Stimulated activated CD8-positive, alpha-beta memory T cell treated with anti-CD3 and anti-CD28 coated beads, Interleukin-7, amount 100 ng/mL, for 48 hours (primary cell): Measurements from ENCODE around the gene TNFAIP8.

ENCODE experiments used
- DNase-seq, 2 donors: peaks; one replicate each; pipeline ENCODE4 v3.0.0-alpha.2; 2020; ENCODE audit warnings: low read depth in 1 of 2; ENCODE audit errors: extremely low read depth in 1 of 2

The TNFAIP8 gene

DNA sequence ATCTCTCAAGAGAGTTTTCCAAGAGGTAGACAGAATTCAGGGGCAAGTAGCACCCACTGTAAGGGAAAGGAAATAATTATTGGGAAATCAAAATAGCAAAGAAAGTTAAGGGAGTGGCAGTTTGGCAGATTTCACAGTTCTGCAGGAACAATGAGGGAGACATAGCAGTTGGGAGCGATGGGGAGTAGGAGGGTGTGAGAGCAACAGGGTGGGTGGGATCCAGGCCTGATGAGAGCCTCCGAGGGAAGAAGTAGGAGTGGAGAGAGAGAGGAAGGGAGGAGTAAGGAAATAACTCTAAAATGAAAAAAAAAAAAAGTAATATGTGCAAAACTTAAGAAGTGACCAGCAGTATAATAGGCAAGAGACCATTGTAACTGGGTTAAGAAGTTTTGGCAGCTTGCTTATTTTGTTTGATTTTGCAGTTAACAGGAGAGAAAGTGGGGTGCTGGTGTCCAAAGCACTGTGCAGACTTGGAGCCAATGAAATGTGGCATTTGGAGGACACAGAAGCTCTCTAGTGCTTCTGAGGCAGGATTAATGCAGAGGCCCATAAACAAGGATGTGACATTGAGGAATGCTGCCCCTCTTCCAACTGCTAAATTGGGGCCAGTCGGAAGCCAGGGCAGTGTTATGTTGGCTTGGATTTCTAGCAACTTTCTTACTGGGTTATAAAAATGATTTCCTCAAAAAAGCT, 10.2 kb downstream of the TNFAIP8 start:
- DNase-seq, result no peak

- DNase-seq, result no peak
Measured at GRCh38 chr5:119366540-119366881, 10.7 kb downstream of the TNFAIP8 start.

- DNase-seq, result no peak
Measured at GRCh38 chr5:119367502-119368237, 11.9 kb downstream of the TNFAIP8 start.

DNA sequence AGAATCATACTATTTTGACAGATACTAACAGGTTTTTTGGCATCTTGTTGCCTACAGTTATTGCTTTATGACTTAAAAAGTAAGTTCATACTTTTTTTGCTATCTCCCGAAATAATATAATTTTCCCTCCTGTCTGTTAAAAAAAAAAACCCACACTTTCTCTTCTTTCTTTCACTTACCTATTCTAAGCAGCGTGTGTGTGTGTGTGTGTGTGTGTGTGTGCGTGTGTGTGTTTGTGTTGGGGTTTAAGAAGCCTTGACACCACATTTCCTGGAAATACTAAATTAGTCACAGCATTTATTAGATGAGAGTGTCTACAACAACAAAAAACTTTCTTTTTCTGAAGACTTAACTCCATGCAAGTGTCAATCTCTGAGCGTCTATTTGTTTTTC, 12.4 kb downstream of the TNFAIP8 start:
- no peak for DNase-seq

DNA sequence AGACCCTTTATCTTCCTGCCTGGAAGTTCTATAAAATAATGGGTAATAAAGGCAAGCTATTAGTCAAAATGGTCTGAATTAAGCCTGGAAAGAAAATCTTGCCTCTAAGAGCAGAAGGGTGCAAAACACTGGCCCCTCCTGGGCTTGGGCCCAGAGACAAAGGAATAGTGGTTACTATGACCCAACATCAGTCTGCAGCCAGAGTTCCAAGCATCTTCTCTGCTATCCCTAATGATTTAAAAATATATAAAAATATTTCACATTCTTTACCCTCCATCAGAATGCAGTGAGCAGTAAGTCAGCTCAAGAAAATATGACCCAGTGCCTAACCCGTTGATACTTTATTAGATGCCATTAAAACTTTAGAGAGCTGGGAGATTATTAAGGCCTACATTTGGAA, 14.7 kb downstream of the TNFAIP8 start:
- no peak for DNase-seq

DNA sequence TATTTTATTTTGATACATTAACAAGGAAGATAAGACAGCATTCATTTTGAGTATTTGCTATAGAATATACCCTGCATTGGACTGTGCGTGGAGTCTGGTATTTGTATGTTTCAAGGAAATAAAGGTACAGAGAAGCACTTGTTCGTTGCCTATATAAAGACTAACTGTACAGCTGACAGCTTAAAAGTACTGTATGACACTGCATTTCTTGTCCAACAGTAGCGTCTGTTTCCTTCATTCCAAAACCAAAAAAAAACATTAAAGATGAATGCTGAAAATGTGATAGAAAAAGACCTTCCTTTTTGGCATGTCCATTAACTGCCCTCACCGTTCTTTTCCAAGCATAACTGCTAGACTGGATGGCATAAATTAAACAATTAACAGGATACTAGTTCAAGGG, 15.3 kb downstream of the TNFAIP8 start:
- no peak for DNase-seq

- DNase-seq, result no peak
Measured at GRCh38 chr5:119373449-119373858, 17.6 kb downstream of the TNFAIP8 start.

GRCh38 chr5:119374901-119375300, 19.1 kb downstream of the TNFAIP8 start:
- DNase-seq, result no peak

GRCh38 chr5:119377066-119377465, 21.2 kb downstream of the TNFAIP8 start:
- no peak for DNase-seq

DNA sequence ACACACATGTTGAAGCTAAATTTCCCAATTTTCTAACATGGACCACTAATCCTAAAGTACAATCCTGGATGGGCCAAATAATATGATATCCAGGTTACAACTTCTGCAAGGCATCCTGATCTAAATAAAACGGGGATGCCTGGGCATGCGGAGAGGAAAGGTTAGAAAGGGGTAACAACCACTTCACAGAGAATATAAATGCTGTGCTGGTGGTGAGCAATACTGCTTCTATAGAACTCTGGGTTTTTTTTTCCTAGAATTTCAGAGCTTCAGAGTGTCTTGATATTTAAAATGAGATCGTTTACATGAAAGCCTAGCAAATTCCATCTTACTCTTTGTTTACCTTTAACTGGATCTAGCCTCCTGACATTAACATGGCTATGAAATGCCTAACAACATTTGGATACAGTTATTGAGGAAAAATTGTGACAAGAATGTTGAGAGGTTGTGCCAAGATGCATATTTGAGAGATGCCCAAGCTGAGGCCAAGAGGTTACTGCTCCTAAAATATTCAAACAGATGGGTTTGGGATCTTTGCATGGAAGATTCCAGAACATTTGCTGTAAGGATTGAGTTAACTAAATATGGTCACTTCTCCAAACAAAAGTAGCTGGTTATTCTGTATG, 22.4 kb downstream of the TNFAIP8 start:
- no peak for DNase-seq

DNA sequence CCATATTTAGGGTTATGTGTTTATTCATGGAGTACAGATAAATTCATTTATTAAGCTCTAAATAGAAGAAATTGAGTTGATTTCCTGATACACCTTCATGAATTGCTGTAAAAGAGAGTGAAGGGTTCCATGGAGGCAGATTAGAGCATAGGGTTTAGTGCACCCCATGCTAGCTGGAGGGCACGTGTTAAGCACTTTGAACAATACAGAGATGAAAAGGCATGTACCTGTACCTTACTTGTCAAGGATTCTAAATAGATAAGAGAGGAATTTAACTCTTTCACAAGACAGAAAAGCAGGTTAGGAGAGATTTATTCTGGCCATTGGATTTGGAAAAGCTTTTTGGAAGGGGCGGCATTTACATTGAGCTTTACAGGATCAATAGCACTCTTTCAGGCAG, 23.3 kb downstream of the TNFAIP8 start:
- DNase-seq, result no peak

DNA sequence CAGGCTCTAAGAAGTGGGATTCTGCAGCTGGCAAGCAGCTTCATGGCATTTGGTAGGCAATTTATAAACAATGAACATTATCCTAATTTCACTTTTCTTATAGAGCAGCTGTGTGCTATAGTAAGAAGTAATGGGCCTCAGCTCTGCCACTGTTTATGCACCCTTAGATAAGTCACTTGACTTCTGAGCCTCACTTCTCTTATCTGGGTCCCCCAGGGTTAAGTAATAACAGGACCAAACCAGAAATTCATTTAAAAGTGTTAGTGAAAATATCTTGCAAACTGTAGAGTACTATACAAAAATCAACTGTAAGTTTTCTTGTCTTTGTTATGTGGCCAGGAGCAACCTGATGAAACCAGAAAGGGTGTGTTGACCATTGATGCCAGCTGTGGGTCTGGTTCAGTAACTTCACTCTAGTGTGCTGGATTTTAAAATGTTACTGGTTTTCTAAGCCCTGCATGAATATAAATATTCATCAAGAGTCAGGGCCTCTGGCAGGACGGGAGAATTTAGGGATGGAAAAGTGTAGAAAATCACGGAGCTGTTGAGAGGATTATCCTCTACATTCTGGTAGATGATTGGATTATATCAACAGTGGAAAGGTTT, 24.2 kb downstream of the TNFAIP8 start:
- DNase-seq, result no peak

DNA sequence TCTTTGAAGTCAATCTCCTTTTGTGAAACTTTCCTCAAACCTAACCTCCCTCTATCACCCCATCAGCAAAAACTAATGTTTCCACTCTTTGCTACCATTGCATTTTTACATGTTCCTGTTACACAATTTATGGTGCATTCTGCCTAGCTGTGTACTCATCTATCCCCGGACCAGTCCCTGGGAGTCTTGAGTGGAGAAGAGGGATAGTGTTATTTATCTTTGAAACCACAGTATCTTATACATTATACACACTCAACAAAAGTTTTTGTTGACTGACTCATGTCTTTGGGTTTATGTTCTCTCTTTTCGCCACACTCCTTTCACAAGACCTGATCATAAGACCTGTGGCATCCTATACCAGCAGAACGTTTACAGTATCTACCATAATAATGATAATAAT, 26.4 kb downstream of the TNFAIP8 start:
- DNase-seq, result no peak

- DNase-seq, result no peak
Measured at GRCh38 chr5:119383008-119383407, 27.2 kb downstream of the TNFAIP8 start.

DNA sequence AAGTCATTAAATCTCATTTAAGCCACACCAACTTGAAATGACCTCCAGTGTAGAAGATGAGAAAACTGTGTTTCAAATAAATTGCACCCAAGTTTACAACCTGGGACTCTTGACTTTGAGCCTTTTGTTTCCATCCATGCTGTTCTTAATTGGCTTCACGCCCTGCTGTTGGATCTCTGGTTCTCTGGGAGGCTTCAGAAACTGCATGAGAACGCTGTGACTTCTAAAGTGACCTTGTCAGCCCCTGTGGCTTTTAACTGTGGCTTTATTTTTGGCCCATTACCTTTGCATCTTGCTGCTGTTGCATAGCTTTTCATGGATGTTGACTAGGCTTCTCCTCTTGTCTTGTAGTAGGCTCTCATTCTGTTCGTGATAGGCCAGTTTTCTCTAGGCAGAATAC, 29.3 kb downstream of the TNFAIP8 start:
- no peak for DNase-seq

DNA sequence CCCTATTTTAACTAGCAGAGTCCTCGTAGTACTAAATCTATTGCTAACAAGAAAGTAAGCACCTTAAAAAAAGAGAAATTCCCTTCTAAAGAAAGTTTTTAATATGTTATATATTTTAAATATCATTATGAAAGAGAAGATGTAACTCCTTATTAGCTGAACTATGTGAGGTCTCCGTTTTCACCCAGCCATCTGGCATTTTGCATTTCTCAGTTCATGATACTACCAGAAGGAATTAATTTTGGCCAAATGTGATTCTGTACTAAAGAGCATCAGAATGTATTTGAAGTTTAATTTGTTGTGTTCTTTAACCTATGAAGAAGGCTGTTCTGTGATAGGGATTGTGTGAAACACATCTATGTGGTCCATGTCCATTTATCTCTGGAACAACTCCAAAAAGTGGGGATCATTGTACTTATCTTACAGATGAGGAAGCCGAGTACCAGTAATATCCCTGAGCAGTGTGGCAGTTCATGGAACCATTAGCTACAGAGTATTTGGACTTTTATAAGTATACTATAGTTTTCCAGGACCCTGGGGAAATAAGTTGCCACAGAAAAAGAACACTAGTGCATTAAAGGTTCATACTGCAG, 29.8 kb downstream of the TNFAIP8 start:
- DNase-seq, result no peak

- DNase-seq, result no peak
Measured at GRCh38 chr5:119386596-119387344, 31.0 kb downstream of the TNFAIP8 start.

GRCh38 chr5:119387945-119388618, 32.3 kb downstream of the TNFAIP8 start:
- no peak for DNase-seq

DNA sequence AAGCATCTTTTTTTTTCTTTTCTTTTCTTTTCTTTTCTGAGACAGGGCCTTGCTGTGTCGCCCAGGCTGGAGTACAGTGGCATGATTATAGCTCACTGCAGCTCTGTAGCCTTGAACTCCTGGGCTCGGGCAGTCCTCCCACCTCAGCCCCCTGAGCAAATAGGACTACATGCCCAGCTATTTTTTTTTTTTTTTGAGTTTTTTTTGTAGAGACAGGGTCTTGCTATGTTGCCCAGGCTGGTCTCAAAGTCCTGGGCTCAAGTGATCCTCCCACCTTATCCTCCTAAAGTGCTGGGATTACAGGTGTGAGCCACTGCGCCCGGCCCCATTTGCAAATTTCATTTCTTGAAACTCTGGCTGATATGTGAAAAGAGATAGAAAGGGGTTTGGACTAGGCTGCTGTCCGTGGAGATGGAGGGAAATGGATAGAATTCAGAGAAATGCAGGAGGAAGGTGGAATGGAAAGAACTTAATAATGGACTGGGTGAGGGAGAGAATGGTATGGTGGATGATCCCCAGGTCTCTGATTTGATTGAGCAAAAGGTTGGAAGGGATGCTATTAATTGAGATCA, 32.9 kb downstream of the TNFAIP8 start:
- no peak for DNase-seq
